GM21367 (cell line): Measurements from ENCODE around the gene SURF2.

Source experiments
- ATAC-seq: cut with Tn5 transposase; IDR thresholded peaks from one replicate; pipeline ENCODE4 v1.9.1; 2021; ENCODE audit not compliant: unreplicated experiment

Gene SURF2

GRCh38 chr9:133335924-133336811 is 20.2 kb upstream of the SURF2 start, which contains the start of gene SURF6:
Gene SURF6, minus strand, starts transcription at chr9:133336188. Its CDS starts 56 bp downstream, at chr9:133336132.
- peak; percentile 78 for ATAC-seq

GRCh38 chr9:133339641-133340040 is 16.7 kb upstream of the SURF2 start:
- ATAC-seq = no peak

- no peak for ATAC-seq
Measured at GRCh38 chr9:133340256-133340655, 16.1 kb upstream of the SURF2 start.

- no peak for ATAC-seq
Measured at GRCh38 chr9:133340916-133341315, 15.4 kb upstream of the SURF2 start.

- no peak for ATAC-seq
Measured at GRCh38 chr9:133341369-133342068, 14.8 kb upstream of the SURF2 start.

GRCh38 chr9:133342069-133342406 is 14.3 kb upstream of the SURF2 start:
- ATAC-seq = no peak

- no peak for ATAC-seq
Measured at GRCh38 chr9:133342570-133342969, 13.8 kb upstream of the SURF2 start.

GRCh38 chr9:133344071-133344470 is 12.3 kb upstream of the SURF2 start:
- no peak for ATAC-seq

- no peak for ATAC-seq
Measured at GRCh38 chr9:133344979-133345378, 11.4 kb upstream of the SURF2 start.

- ATAC-seq = no peak
Measured at GRCh38 chr9:133345596-133345995, 10.8 kb upstream of the SURF2 start.

GRCh38 chr9:133346021-133346785 is 10.1 kb upstream of the SURF2 start:
- ATAC-seq = no peak

GRCh38 chr9:133347515-133347984 is 8.8 kb upstream of the SURF2 start:
- ATAC-seq = peak; percentile 23

GRCh38 chr9:133347985-133348717 is 8.2 kb upstream of the SURF2 start, which contains the start of the genes MED22 and RPL7A:
Gene MED22, minus strand, starts transcription at chr9:133348131. Its CDS starts 1,469 bp downstream, at chr9:133346662.
Gene RPL7A, plus strand, starts transcription at chr9:133348218. Its CDS starts 26 bp downstream, at chr9:133348244.
- ATAC-seq = peak; percentile 65

- ATAC-seq = no peak
Measured at GRCh38 chr9:133348718-133349573, 7.4 kb upstream of the SURF2 start.

GRCh38 chr9:133349965-133350616 is 6.3 kb upstream of the SURF2 start:
- no peak for ATAC-seq

- no peak for ATAC-seq
Measured at GRCh38 chr9:133351526-133351907, 4.8 kb upstream of the SURF2 start.

- ATAC-seq = no peak
Measured at GRCh38 chr9:133351908-133352634, 4.3 kb upstream of the SURF2 start.

- no peak for ATAC-seq
Measured at GRCh38 chr9:133352635-133353340, 3.6 kb upstream of the SURF2 start.
